Testis (tissue), 3 donors: ENCODE measurements around the gene BACE2. TPM values are rescaled to one million over a fixed set of nuclear protein-coding genes. Genes with fewer than 3 reads are reported as not detected.

Source experiments
- DNase-seq: peaks from one replicate; pipeline ENCODE4 v3.0.0-alpha.2; 2019
- H3K27ac ChIP-seq, 2 donors: fragments of 200-600 bp; sonication (generic); one replicate each; pipeline ENCODE4 v1.5.1; 2019
- H3K27me3 ChIP-seq: fragments of 200-600 bp; sonication (generic); one replicate; pipeline ENCODE4 v1.5.1; 2019
- H3K36me3 ChIP-seq: fragments of 200-600 bp; sonication (generic); one replicate; pipeline ENCODE4 v1.5.1; 2017; ENCODE audit warnings: low read depth; ENCODE audit errors: missing control alignments
- H3K4me1 ChIP-seq: fragments of 200-600 bp; sonication (generic); one replicate; pipeline ENCODE4 v1.5.1; 2019
- H3K4me3 ChIP-seq, 2 donors: fragments of 200-600 bp; sonication (generic); one replicate each; pipeline ENCODE4 v1.5.1; 2017 to 2019
- H3K9me3 ChIP-seq: fragments of 200-600 bp; sonication (generic); one replicate; pipeline ENCODE4 v1.5.1; 2017
- CTCF ChIP-seq, 3 experiments: fragments of 450-650 bp in 2 of 3; fragments of 200-600 bp in 1 of 3; sonication (generic) in 1 of 3; IDR thresholded peaks; one replicate each; pipeline ENCODE4 v1.5.1; 2016 to 2019; ENCODE audit warnings: antibody characterized with exemption in 3 of 3, mild to moderate bottlenecking in 2 of 3, moderate library complexity in 1 of 3
- POLR2A ChIP-seq: fragments of 450-650 bp; IDR thresholded peaks from one replicate; pipeline ENCODE4 v1.6.1; 2017; ENCODE audit warnings: antibody characterized with exemption, mild to moderate bottlenecking, moderate library complexity
- WGBS, 2 donors: methylation state at CpG; one replicate each; pipeline ENCODE4 v1.1.5; 2018; 5-methylcytosine and 5-hydroxymethylcytosine counted together
- intact Hi-C: fragments of 100-400 bp; cut with DNase I; formaldehyde crosslinking; loops from one replicate; pipeline ENCODE4 v1.15.1; 2023; ENCODE audit warnings: low total_unique reads
- polyA plus RNA-seq: library from polyadenylated mRNA; stranded (reverse); fragments of 350-450 nt; fragmentation: Illumina TruSeq; extraction: RNeasy Lipid Tissue Mini Kit (QIAGEN cat#74804); gene quantifications from one replicate; pipeline ENCODE4 v1.2.3, GENCODE V29; 2014; ENCODE audit warnings: low read depth, low replicate concordance; ENCODE audit not compliant: insufficient read depth
- total RNA-seq, 2 donors: library from RNA; depleted of rRNA; stranded (reverse); fragments of >200 nt; gene quantifications; one replicate each; pipeline ENCODE4 v1.2.3, GENCODE V29; 2016

BACE2 gene
- total and polyA plus RNA-seq, 3 donors from 2014 or later, result 17.4 to 28.6 (median 21.8) TPM

GRCh38 chr21:41124641-41125201, 43.2 kb upstream of the BACE2 start:
- intact Hi-C loops, result no loop called here
- Histone ChIP-seq H3K36me3 (no peaks in the 10 kb centered on the region), H3K27me3 (no peaks in the 10 kb centered on the region), H3K27ac (peak overlapping the region; percentile 18 to 64), H3K4me3 (no peak overlapping the region), H3K4me1 (no peaks in the 10 kb centered on the region), H3K9me3 (no peaks in the 10 kb centered on the region)
- no peak for TF ChIP-seq CTCF (IDR thresholded peaks at IDR 0.05)
- no peak for TF ChIP-seq POLR2A
- peak; percentile 28 for DNase-seq
- WGBS, 2 donors, result 55 to 62% methylated on average over 13 of the region's 13 CpGs

GRCh38 chr21:41128981-41129380, 39.0 kb upstream of the BACE2 start:
- TF ChIP-seq CTCF (IDR thresholded peaks at IDR 0.05) (no peak), POLR2A (no peak)
- intact Hi-C loops, result no loop called here
- no peak overlapping the region for H3K4me3 ChIP-seq
- no peaks in the 10 kb centered on the region for H3K36me3 ChIP-seq
- DNase-seq, result no peak
- no peaks in the 10 kb centered on the region for H3K27me3 ChIP-seq
- no peak overlapping the region for H3K27ac ChIP-seq
- no peaks in the 10 kb centered on the region for H3K4me1 ChIP-seq
- no peaks in the 10 kb centered on the region for H3K9me3 ChIP-seq

GRCh38 chr21:41130883-41131282, 37.1 kb upstream of the BACE2 start:
- WGBS, 2 donors, result 71 to 73% methylated on average over 3 of the region's 3 CpGs
- H3K9me3 ChIP-seq, result no peaks in the 10 kb centered on the region

GRCh38 chr21:41133874-41134522, 34.0 kb upstream of the BACE2 start:
- 60 to 62% methylated on average over 5 of the region's 5 CpGs for WGBS, 2 donors
- Histone ChIP-seq H3K27ac (no peak overlapping the region), H3K4me3 (no peak overlapping the region), H3K27me3 (no peaks in the 10 kb centered on the region), H3K9me3 (no peaks in the 10 kb centered on the region), H3K4me1 (no peaks in the 10 kb centered on the region), H3K36me3 (no peaks in the 10 kb centered on the region)
- TF ChIP-seq CTCF (IDR thresholded peaks at IDR 0.05) (peak in 1 of 3 experiments; percentile 13), POLR2A (no peak)
- intact Hi-C loops, result no loop called here
- peak; percentile 30 for DNase-seq

More at GRCh38 chr21:41130883-41131282, 37.1 kb upstream of the BACE2 start:
- no peaks in the 10 kb centered on the region for H3K4me1 ChIP-seq
- TF ChIP-seq CTCF (IDR thresholded peaks at IDR 0.05) (no peak), POLR2A (no peak)
- H3K4me3 ChIP-seq, result no peak overlapping the region
- H3K36me3 ChIP-seq, result no peaks in the 10 kb centered on the region
- no peaks in the 10 kb centered on the region for H3K27me3 ChIP-seq
- intact Hi-C loops, result no loop called here
- DNase-seq, result no peak
- H3K27ac ChIP-seq, result no peak overlapping the region

GRCh38 chr21:41135746-41136145, 32.2 kb upstream of the BACE2 start:
- Histone ChIP-seq H3K36me3 (no peaks in the 10 kb centered on the region), H3K4me3 (no peak overlapping the region), H3K27ac (no peak overlapping the region), H3K27me3 (no peaks in the 10 kb centered on the region), H3K4me1 (no peaks in the 10 kb centered on the region), H3K9me3 (no peaks in the 10 kb centered on the region)
- TF ChIP-seq CTCF (IDR thresholded peaks at IDR 0.05), result no peak
- no peak for TF ChIP-seq POLR2A
- WGBS, 2 donors, result 78 to 89% methylated on average over 7 of the region's 7 CpGs
- intact Hi-C loops, result no loop called here
- DNase-seq, result no peak
